GM10248 (cell line): ENCODE results near the gene MOB3B.

Experiments
- CTCF ChIA-PET: fragments of 300-600 bp; sonication (Branson Sonifier 250); formaldehyde crosslinking; extraction: SDS; loops from one replicate; lab custom pipeline; 2021; ENCODE audit warnings: antibody characterized with exemption; lab: Yijun Ruan, JAX
- POLR2A ChIA-PET: fragments of 350-650 bp; sonication (Branson Sonifier 250); formaldehyde crosslinking; extraction: SDS; loops from one replicate; lab custom pipeline; 2020; ENCODE audit warnings: antibody characterized with exemption; lab: Yijun Ruan, JAX
- DNase-seq: peaks from one replicate; pipeline ENCODE4 v3.0.0; 2012; ENCODE audit errors: extremely low spot score
- TF ChIP-seq, protein P1 (sequence below): IDR thresholded peaks from 2 replicates; pipeline ENCODE4 v1.5.1; 2012; ENCODE audit warnings: mild to moderate bottlenecking, low read depth; ENCODE audit errors: extremely low read depth, missing control alignments, control extremely low read depth

MOB3B gene

DNA sequence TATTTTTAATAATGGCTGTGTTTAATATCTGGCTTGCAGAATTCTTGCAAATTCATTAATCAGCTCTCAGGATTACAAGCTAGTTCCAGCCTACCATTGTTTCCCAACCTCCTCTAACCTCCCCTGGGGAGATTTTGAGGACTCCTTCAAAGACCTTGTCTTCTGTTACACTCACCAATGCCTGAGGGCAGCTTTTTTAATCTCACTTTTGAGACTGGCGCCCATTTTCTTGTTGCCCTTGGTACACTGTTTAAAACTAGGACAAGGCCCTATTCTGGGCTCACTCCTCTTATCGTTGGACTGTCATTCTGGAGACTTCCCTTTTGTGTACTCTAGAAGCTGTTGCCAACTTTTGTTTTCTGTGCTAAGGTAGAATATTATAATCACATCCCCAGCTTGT lies 219.0 kb downstream of the MOB3B start:
- ChIA-PET CTCF (interaction anchor here (1.1 kb wide), 1 partner anchor 23 kb away, joined by 3 read pairs; no protein-coding TSS in a partner anchor), POLR2A (no interaction called here)
- DNase-seq, result no peak
- TF ChIP-seq, protein P1, sequence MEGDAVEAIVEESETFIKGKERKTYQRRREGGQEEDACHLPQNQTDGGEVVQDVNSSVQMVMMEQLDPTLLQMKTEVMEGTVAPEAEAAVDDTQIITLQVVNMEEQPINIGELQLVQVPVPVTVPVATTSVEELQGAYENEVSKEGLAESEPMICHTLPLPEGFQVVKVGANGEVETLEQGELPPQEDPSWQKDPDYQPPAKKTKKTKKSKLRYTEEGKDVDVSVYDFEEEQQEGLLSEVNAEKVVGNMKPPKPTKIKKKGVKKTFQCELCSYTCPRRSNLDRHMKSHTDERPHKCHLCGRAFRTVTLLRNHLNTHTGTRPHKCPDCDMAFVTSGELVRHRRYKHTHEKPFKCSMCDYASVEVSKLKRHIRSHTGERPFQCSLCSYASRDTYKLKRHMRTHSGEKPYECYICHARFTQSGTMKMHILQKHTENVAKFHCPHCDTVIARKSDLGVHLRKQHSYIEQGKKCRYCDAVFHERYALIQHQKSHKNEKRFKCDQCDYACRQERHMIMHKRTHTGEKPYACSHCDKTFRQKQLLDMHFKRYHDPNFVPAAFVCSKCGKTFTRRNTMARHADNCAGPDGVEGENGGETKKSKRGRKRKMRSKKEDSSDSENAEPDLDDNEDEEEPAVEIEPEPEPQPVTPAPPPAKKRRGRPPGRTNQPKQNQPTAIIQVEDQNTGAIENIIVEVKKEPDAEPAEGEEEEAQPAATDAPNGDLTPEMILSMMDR, result no peak

DNA sequence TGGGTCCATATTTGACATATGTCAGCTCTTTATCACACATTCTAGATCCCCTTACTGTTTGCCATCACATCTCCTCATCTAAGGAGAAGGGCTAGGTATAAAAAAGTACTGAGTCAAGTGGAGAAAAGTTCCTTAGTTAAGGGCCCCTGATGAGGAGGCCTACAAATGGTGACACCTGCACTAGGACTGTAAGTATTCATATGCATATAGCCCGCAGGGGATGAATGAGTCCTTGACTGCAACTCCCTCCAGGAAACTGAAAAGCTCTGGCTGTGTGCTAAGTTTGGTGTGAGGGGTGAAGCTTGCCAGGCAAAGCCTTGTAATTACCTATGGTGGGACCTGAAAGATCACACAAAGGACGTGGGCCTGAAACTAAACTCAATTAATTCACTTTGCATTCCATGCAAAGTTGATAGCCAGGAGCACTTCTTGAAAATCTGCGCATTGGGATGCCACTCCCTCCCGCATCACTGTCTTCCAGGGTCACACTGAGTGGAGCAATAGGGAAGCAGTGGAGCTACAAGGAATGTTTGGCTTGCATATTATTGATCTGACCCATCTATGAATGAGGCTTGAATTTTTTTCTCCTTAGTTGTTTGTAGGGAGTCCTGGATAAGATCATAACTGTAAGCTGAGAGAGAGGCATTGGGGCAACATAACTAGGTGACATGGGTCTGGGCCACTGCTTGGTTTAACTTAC lies 220.8 kb downstream of the MOB3B start:
- TF ChIP-seq, protein P1, result no peak
- POLR2A ChIA-PET, result no interaction called here
- DNase-seq, result no peak
- CTCF ChIA-PET, result interaction anchor here (1.5 to 1.8 kb wide), 2 partner anchors 9 to 52 kb away, joined by 4 to 5 read pairs; no protein-coding TSS in a partner anchor

DNA sequence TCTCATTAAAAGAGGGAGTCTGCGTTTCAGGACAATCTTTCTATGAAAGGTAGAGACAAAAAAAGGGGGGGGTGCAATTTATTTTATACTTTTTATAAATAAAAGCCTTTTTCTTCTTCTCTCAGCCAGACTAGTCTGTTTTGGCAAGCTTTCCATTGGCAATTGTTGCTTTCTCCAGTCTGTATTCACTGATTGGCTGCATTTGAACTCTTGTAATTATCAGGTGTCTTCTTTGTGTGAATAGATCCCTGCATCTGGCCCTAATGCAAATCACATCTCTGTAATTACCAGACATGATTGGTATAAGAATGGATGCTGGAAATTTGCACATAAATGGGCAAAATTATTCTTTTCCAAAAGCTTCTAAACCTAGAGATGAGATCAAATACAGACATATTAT lies 225.1 kb downstream of the MOB3B start:
- ChIA-PET CTCF (interaction anchor here (0.7 to 2.2 kb wide), 3 partner anchors 10 to 769 kb away, joined by 3 to 8 read pairs (median 3); partner anchors contain the start of gene MOB3B), POLR2A (no interaction called here)
- DNase-seq, result no peak
- TF ChIP-seq, protein P1, result no peak

DNA sequence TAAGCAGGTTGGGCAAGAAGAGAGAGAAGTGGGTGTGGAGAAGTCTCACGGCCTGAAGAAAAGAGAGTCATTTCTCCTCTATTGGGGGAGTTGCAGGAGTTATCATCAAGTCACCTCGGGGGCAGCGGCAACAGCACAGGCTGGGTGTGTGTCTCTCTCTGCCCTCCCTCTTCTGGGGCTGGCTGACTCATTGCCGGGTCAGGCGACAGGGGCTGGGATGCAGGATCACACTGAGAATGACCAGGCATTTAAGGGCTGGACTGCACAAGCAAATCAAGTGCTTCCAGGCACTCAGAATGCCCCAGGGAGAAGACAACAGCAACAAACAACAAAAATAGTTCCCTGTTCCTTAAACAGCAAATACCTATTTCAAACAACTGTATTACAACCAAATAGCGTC lies 226.4 kb downstream of the MOB3B start:
- TF ChIP-seq, protein P1, result no peak
- ChIA-PET CTCF (no interaction called here), POLR2A (no interaction called here)
- DNase-seq, result no peak

DNA sequence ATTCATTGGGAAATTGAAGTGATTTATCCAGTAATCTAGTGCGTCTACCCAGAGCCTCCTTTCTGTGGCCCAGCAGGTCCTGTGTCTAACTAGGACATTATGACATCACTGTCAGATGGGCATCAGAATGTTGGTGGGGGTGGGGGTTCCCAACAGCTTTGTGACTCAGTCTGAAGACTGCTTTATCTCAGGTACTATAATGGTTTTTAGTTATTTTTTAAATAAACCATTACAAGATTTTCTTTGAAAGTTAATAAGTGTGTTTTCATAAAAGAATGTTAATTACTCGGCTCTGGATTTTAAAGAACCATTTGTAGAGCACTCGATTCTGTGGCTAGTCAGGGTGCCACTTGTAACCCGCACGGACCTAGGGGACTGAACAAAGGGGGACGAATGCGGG lies 232.6 kb downstream of the MOB3B start, which contains the start of gene EQTN:
Gene EQTN (minus strand): TSS at position 101 of the 400 bp plus-strand sequence. CDS start 95 bp downstream, at position 6.
- no peak for DNase-seq
- CTCF ChIA-PET, result no interaction called here
- POLR2A ChIA-PET, result no interaction called here
- TF ChIP-seq, protein P1, result no peak

DNA sequence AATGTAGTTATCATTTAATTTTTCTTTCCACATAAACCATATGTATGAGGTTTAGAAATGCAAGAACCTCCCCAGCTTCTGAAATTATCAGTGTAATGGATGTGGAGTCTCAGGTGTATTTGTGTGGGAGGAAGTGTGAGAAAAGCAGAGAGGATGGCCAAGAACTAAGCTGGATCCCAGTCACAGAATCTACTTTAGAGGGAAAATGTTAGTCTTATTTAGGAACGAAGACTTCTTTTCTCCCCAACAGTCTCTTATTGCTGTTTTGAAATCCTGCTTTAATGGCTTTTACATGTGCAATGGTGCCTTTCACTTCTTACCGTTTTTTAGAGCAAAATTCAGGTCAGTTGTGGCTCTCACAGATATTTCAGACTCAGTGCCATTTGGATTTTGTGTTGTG lies 235.6 kb downstream of the MOB3B start:
- CTCF ChIA-PET, result interaction anchor here (2.2 kb wide), 1 partner anchor 11 kb away, joined by 8 read pairs; no protein-coding TSS in a partner anchor

More for the DNA sequence above, 235.6 kb downstream of the MOB3B start:
- POLR2A ChIA-PET, result no interaction called here
- TF ChIP-seq, protein P1, result no peak
- DNase-seq, result no peak
